Stimulated activated CD4-positive, alpha-beta T cell treated with anti-CD3 and anti-CD28 coated beads, Interleukin-12 subunit alpha, Interleukin-12 subunit beta, amount 100 ng/mL, for 24 hours (primary cell): ENCODE measurements around the gene IL21.
"Not testable (repeated sequence)": the region's sequence is repeated elsewhere in the genome, so short reads cannot be mapped to it uniquely, and the experiment has no call there.

Experiments used
- DNase-seq, 2 experiments: peaks; one replicate each; pipeline ENCODE4 v3.0.0-alpha.2; 2020; ENCODE audit warnings: low read depth in 2 of 2

IL21 gene

GRCh38 chr4:122621016-122621507 is at the start of gene IL21:
TSS of gene IL21 (minus strand) at chr4:122621066. CDS start at chr4:122621011, 55 bp downstream.
- no peak for DNase-seq

- DNase-seq: no peak
Measured at GRCh38 chr4:122669911-122670738, 49.3 kb upstream of the IL21 start.

- no peak for DNase-seq
Measured at GRCh38 chr4:122668241-122668640, 47.4 kb upstream of the IL21 start.

GRCh38 chr4:122666527-122667245 is 45.8 kb upstream of the IL21 start:
- DNase-seq: no peak

GRCh38 chr4:122665161-122665929 is 44.5 kb upstream of the IL21 start:
- no peak for DNase-seq

GRCh38 chr4:122663814-122664610 is 43.1 kb upstream of the IL21 start:
- peak in 1 of 2 experiments; percentile 14 for DNase-seq

GRCh38 chr4:122663291-122663690 is 42.4 kb upstream of the IL21 start:
- no peak for DNase-seq

- no peak for DNase-seq
Measured at GRCh38 chr4:122662701-122663100, 41.8 kb upstream of the IL21 start.

- no peak for DNase-seq
Measured at GRCh38 chr4:122661176-122662160, 40.6 kb upstream of the IL21 start.

- DNase-seq: no peak
Measured at GRCh38 chr4:122658818-122659295, 38.0 kb upstream of the IL21 start.

GRCh38 chr4:122658377-122658776 is 37.5 kb upstream of the IL21 start:
- DNase-seq: no peak

- DNase-seq: no peak
Measured at GRCh38 chr4:122657553-122657952, 36.7 kb upstream of the IL21 start.

- not testable (repeated sequence) for DNase-seq
Measured at GRCh38 chr4:122656583-122656982, 35.7 kb upstream of the IL21 start.

GRCh38 chr4:122652379-122652778 is 31.5 kb upstream of the IL21 start:
- DNase-seq: peak; percentile 28 to 52

GRCh38 chr4:122650148-122650547 is 29.3 kb upstream of the IL21 start:
- no peak for DNase-seq

GRCh38 chr4:122647656-122648055 is 26.8 kb upstream of the IL21 start:
- DNase-seq: no peak

- no peak for DNase-seq
Measured at GRCh38 chr4:122643257-122643656, 22.4 kb upstream of the IL21 start.

- peak in 1 of 2 experiments; percentile 38 for DNase-seq
Measured at GRCh38 chr4:122639181-122639580, 18.3 kb upstream of the IL21 start.

GRCh38 chr4:122636697-122637096 is 15.8 kb upstream of the IL21 start:
- no peak for DNase-seq

- no peak for DNase-seq
Measured at GRCh38 chr4:122635205-122635604, 14.3 kb upstream of the IL21 start.
